ENCODE data around the gene ZNF740. TPM values are rescaled to one million over a fixed set of nuclear protein-coding genes. Genes with fewer than 3 reads are reported as not detected.

Gene ZNF740
- total and polyA plus RNA-seq, 7 donors = 3.3 to 22.8 (median 15.7) TPM

- no peaks in the 10 kb centered on the region for H3K36me3 ChIP-seq (ENCODE audit: insufficient read depth in 1 of 2, low read depth in 1 of 2)
Measured at GRCh38 chr12:53236443-53237111, 56.1 kb downstream of the ZNF740 start.

GRCh38 chr12:53239643-53240258 is 59.2 kb downstream of the ZNF740 start:
- H3K4me1 ChIP-seq = no peaks in the 10 kb centered on the region
- no peaks in the 10 kb centered on the region for H3K9me3 ChIP-seq
- H3K27ac ChIP-seq = no peak overlapping the region
- intact Hi-C loops (cut with DNase I) = no loop called here
- no peak for TF ChIP-seq CTCF (IDR thresholded peaks at IDR 0.05)
- ATAC-seq (no peak), DNase-seq (peak in 1 of 2 donors; percentile 15)
- H3K27me3 ChIP-seq (ENCODE audit: insufficient read depth in 3 of 3, low read length in 2 of 3) = peaks cover 0 to 20% (median 7%) of the 10 kb centered on the region in 3 donors
- no peak overlapping the region for H3K4me3 ChIP-seq
- WGBS, 3 donors = 84 to 86% (median 85%) methylated on average over 9 to 10 of the region's 10 CpGs
- H3K36me3 ChIP-seq (ENCODE audit: insufficient read depth in 1 of 2, low read depth in 1 of 2) = no peaks in the 10 kb centered on the region

More at GRCh38 chr12:53236443-53237111, 56.1 kb downstream of the ZNF740 start:
- WGBS, 3 donors = 75 to 85% (median 75%) methylated on average over 1 of the region's 1 CpG
- no peak for ATAC-seq
- Histone ChIP-seq H3K9me3 (no peaks in the 10 kb centered on the region), H3K4me3 (no peak overlapping the region), H3K4me1 (peaks cover 8% of the 10 kb centered on the region), H3K27ac (no peak overlapping the region), H3K27me3 (ENCODE audit: insufficient read depth in 3 of 3, low read length in 2 of 3) (peaks cover 0 to 27% (median 5%) of the 10 kb centered on the region in 3 donors)
- intact Hi-C loops (cut with DNase I) = no loop called here
- DNase-seq = peak in 1 of 2 donors; percentile 41
- TF ChIP-seq CTCF (IDR thresholded peaks at IDR 0.05) = no peak

GRCh38 chr12:53241623-53242412 is 61.3 kb downstream of the ZNF740 start:
- Histone ChIP-seq H3K36me3 (ENCODE audit: insufficient read depth in 1 of 2, low read depth in 1 of 2) (no peaks in the 10 kb centered on the region), H3K9me3 (no peaks in the 10 kb centered on the region), H3K27me3 (ENCODE audit: insufficient read depth in 3 of 3, low read length in 2 of 3) (peaks cover 0 to 11% (median 4%) of the 10 kb centered on the region in 3 donors), H3K27ac (no peak overlapping the region), H3K4me3 (no peak overlapping the region), H3K4me1 (no peaks in the 10 kb centered on the region)
- TF ChIP-seq CTCF (IDR thresholded peaks at IDR 0.05) = no peak
- 62 to 66% (median 63%) methylated on average over 10 to 11 of the region's 11 CpGs for WGBS, 3 donors
- intact Hi-C loops (cut with DNase I) = no loop called here
- ATAC-seq (no peak), DNase-seq (peak in 1 of 2 donors; percentile 42)

- DNase-seq (no peak), ATAC-seq (no peak)
- 49 to 65% (median 63%) methylated on average over 1 of the region's 1 CpG for WGBS, 3 donors
- Histone ChIP-seq H3K4me3 (no peak overlapping the region), H3K27me3 (ENCODE audit: insufficient read depth in 3 of 3, low read length in 2 of 3) (peaks cover 0 to 11% (median 4%) of the 10 kb centered on the region in 3 donors), H3K9me3 (no peaks in the 10 kb centered on the region), H3K27ac (no peak overlapping the region), H3K36me3 (ENCODE audit: insufficient read depth in 1 of 2, low read depth in 1 of 2) (no peaks in the 10 kb centered on the region), H3K4me1 (no peaks in the 10 kb centered on the region)
- intact Hi-C loops (cut with DNase I) = no loop called here
- TF ChIP-seq CTCF (IDR thresholded peaks at IDR 0.05) = no peak
Measured at GRCh38 chr12:53244337-53244736, 63.8 kb downstream of the ZNF740 start.

Other genes starting within 250 kb of the ZNF740 start
- 1 to 10 TPM in 3 of 4 donors, under 1 TPM in 1; 0.99 to 1.7 (median 1.4) TPM for gene KRT18, start 231.6 kb upstream of the ZNF740 start, total RNA-seq
- gene KRT18, start 231.6 kb upstream of the ZNF740 start, polyA plus RNA-seq = 1 to 10 TPM in 2 of 3 donors, under 1 TPM in 1; 0.39 to 1.6 (median 1.3) TPM
- gene EIF4B, start 174.3 kb upstream of the ZNF740 start, total RNA-seq = 100 to 1,000 TPM; 565 to 669 (median 617) TPM
- gene EIF4B, start 174.3 kb upstream of the ZNF740 start, polyA plus RNA-seq = 100 to 1,000 TPM; 150 to 304 (median 207) TPM
- gene TNS2, start 130.7 kb upstream of the ZNF740 start, total RNA-seq = 100 to 1,000 TPM in 1 of 4 donors, 10 to 100 TPM in 3; 39.4 to 132 (median 70.7) TPM
- gene TNS2, start 130.7 kb upstream of the ZNF740 start, polyA plus RNA-seq = 10 to 100 TPM; 37.7 to 48.9 (median 47.1) TPM
- gene SPRYD3, start 101.3 kb upstream of the ZNF740 start, total RNA-seq = 10 to 100 TPM; 19.7 to 22.6 (median 21.7) TPM
- 10 to 100 TPM; 16.5 to 49.1 (median 34.2) TPM for gene SPRYD3, start 101.3 kb upstream of the ZNF740 start, polyA plus RNA-seq
- gene IGFBP6, start 83.1 kb upstream of the ZNF740 start, total RNA-seq = 10 to 100 TPM in 3 of 4 donors, 1 to 10 TPM in 1; 6.4 to 21.3 (median 18.1) TPM
- gene IGFBP6, start 83.1 kb upstream of the ZNF740 start, polyA plus RNA-seq = 10 to 100 TPM; 23.9 to 27.0 (median 25.5) TPM
- gene SOAT2, start 77.2 kb upstream of the ZNF740 start, total RNA-seq = not detected
- gene SOAT2, start 77.2 kb upstream of the ZNF740 start, polyA plus RNA-seq = under 1 TPM; 0.05 to 0.07 (median 0.07) TPM
- gene CSAD, start 203 bp downstream of the ZNF740 start, total RNA-seq = 1 to 10 TPM; 3.9 to 6.6 (median 5.9) TPM
- 1 to 10 TPM; 5.5 to 7.8 (median 6.8) TPM for gene CSAD, start 203 bp downstream of the ZNF740 start, polyA plus RNA-seq
- 1 to 10 TPM in 2 of 4 donors, under 1 TPM in 2; 0.40 to 1.6 (median 0.94) TPM for gene ITGB7, start 26.5 kb downstream of the ZNF740 start, total RNA-seq
- gene ITGB7, start 26.5 kb downstream of the ZNF740 start, polyA plus RNA-seq = under 1 TPM; 0.19 to 0.73 (median 0.35) TPM
- 10 to 100 TPM in 1 of 4 donors, 1 to 10 TPM in 3; 5.0 to 10.7 (median 6.2) TPM for gene RARG, start 51.5 kb downstream of the ZNF740 start, total RNA-seq
- gene RARG, start 51.5 kb downstream of the ZNF740 start, polyA plus RNA-seq = 10 to 100 TPM in 1 of 3 donors, 1 to 10 TPM in 2; 3.7 to 10.8 (median 8.2) TPM
- gene ESPL1, start 87.6 kb downstream of the ZNF740 start, total RNA-seq = under 1 TPM in 2 of 4 donors, not detected in 2; 0.37 to 0.48 TPM
- gene ESPL1, start 87.6 kb downstream of the ZNF740 start, polyA plus RNA-seq = under 1 TPM; 0.03 to 0.30 (median 0.08) TPM
- gene PFDN5, start 114.8 kb downstream of the ZNF740 start, total RNA-seq = 100 to 1,000 TPM; 239 to 282 (median 266) TPM
- 100 to 1,000 TPM; 406 to 603 (median 474) TPM for gene PFDN5, start 114.8 kb downstream of the ZNF740 start, polyA plus RNA-seq
- gene MYG1, start 119.0 kb downstream of the ZNF740 start, total RNA-seq = 10 to 100 TPM; 43.1 to 51.4 (median 44.5) TPM
- 10 to 100 TPM; 34.6 to 68.9 (median 65.0) TPM for gene MYG1, start 119.0 kb downstream of the ZNF740 start, polyA plus RNA-seq
- 10 to 100 TPM; 29.0 to 35.7 (median 31.5) TPM for gene AAAS, start 140.9 kb downstream of the ZNF740 start, total RNA-seq
- 10 to 100 TPM; 22.9 to 36.8 (median 34.0) TPM for gene AAAS, start 140.9 kb downstream of the ZNF740 start, polyA plus RNA-seq
- not detected for gene SP7, start 155.6 kb downstream of the ZNF740 start, total RNA-seq
- not detected for gene SP7, start 155.6 kb downstream of the ZNF740 start, polyA plus RNA-seq
- 10 to 100 TPM; 39.0 to 48.0 (median 45.4) TPM for gene SP1, start 199.5 kb downstream of the ZNF740 start, total RNA-seq
- 10 to 100 TPM; 10.2 to 16.2 (median 15.1) TPM for gene SP1, start 199.5 kb downstream of the ZNF740 start, polyA plus RNA-seq
- 1 to 10 TPM in 2 of 4 donors, under 1 TPM in 2; 0.40 to 1.6 (median 0.97) TPM for gene AMHR2, start 243.1 kb downstream of the ZNF740 start, total RNA-seq
- gene AMHR2, start 243.1 kb downstream of the ZNF740 start, polyA plus RNA-seq = under 1 TPM; 0.43 to 0.84 (median 0.72) TPM